HepG2 (cell line): Measurements from ENCODE around the gene USP7. TPM values are rescaled to one million over a fixed set of nuclear protein-coding genes. Genes with fewer than 3 reads are reported as not detected.

Source experiments
- CBFB ChIP-seq: sonication (generic); formaldehyde crosslinking; IDR thresholded peaks from 2 replicates; pipeline ENCODE4 v1.4.0; 2020; ENCODE audit warnings: missing genetic modification reagents
- CC2D1A ChIP-seq: sonication (generic); formaldehyde crosslinking; IDR thresholded peaks from 2 replicates; pipeline ENCODE4 v1.8.1; 2023; ENCODE audit warnings: mild to moderate bottlenecking, missing genetic modification reagents
- CEBPG ChIP-seq: IDR thresholded peaks from 2 replicates; pipeline ENCODE4 v1.6.1; 2016
- CREB1 ChIP-seq, 2 experiments: fragments of 450-650 bp in 1 of 2; IDR thresholded peaks; 2 replicates each; pipeline ENCODE4 v1.6.1; 2016 to 2017; ENCODE audit warnings: control low read depth in 1 of 2, mild to moderate bottlenecking in 1 of 2, missing compliant biosample characterization in 1 of 2, missing genetic modification characterization in 1 of 2
- DMAP1 ChIP-seq: IDR thresholded peaks from 2 replicates; pipeline ENCODE4 v1.6.1; 2016
- FOXO1 ChIP-seq: sonication (generic); formaldehyde crosslinking; IDR thresholded peaks from 2 replicates; pipeline ENCODE4 v1.4.0; 2020; ENCODE audit warnings: missing genetic modification reagents
- FOXP4 ChIP-seq: sonication (generic); formaldehyde crosslinking; IDR thresholded peaks from 2 replicates; pipeline ENCODE4 v1.4.0; 2020; ENCODE audit warnings: missing genetic modification reagents
- KDM5A ChIP-seq: fragments of 200-600 bp; sonication (generic); IDR thresholded peaks from 2 replicates; pipeline ENCODE4 v1.7.0; 2018; ENCODE audit warnings: antibody characterized with exemption, mild to moderate bottlenecking, low read length, borderline replicate concordance
- MEIS2 ChIP-seq: sonication (generic); formaldehyde crosslinking; IDR thresholded peaks from 2 replicates; pipeline ENCODE4 v1.9.0; 2021; ENCODE audit warnings: mild to moderate bottlenecking, missing genetic modification reagents
- PHF5A ChIP-seq: IDR thresholded peaks from one replicate; pipeline ENCODE4 v1.6.1; 2018; ENCODE audit warnings: low read depth, missing genetic modification reagents; ENCODE audit not compliant: unreplicated experiment
- RBM22 ChIP-seq: fragments of 200-400 bp; formaldehyde crosslinking; optimal IDR thresholded peaks from 2 replicates; pipeline ENCODE3; 2017; ENCODE audit warnings: mild to moderate bottlenecking, low read length, moderate library complexity
- RCOR2 ChIP-seq: IDR thresholded peaks from 2 replicates; pipeline ENCODE4 v1.6.1; 2016; ENCODE audit warnings: missing biosample characterization, missing genetic modification reagents
- SP2 ChIP-seq: sonication (generic); formaldehyde crosslinking; IDR thresholded peaks from 2 replicates; pipeline ENCODE4 v1.5.1; 2020; ENCODE audit warnings: mild to moderate bottlenecking, missing genetic modification reagents
- TERF1 ChIP-seq: sonication (generic); formaldehyde crosslinking; IDR thresholded peaks from 2 replicates; pipeline ENCODE4 v1.8.0; 2022; ENCODE audit warnings: mild to moderate bottlenecking, missing genetic modification reagents, moderate library complexity
- TFE3 ChIP-seq: IDR thresholded peaks from 2 replicates; pipeline ENCODE4 v1.6.1; 2016
- ZBTB38 ChIP-seq: sonication (generic); formaldehyde crosslinking; IDR thresholded peaks from 2 replicates; pipeline ENCODE4 v1.5.1; 2020; ENCODE audit warnings: mild to moderate bottlenecking, missing genetic modification reagents
- ZNF292 ChIP-seq: sonication (generic); formaldehyde crosslinking; IDR thresholded peaks from 2 replicates; pipeline ENCODE4 v1.8.1; 2022; ENCODE audit warnings: mild to moderate bottlenecking, low read depth, missing genetic modification reagents, borderline replicate concordance
- ZNF3 ChIP-seq: IDR thresholded peaks from 2 replicates; pipeline ENCODE4 v1.7.0; 2017; ENCODE audit warnings: inconsistent platforms
- ZNF441 ChIP-seq: sonication (generic); formaldehyde crosslinking; IDR thresholded peaks from 2 replicates; pipeline ENCODE4 v1.7.0; 2021; ENCODE audit warnings: missing genetic modification reagents, borderline replicate concordance
- ZNF749 ChIP-seq: sonication (generic); formaldehyde crosslinking; IDR thresholded peaks from 2 replicates; pipeline ENCODE4 v1.8.0; 2022; ENCODE audit warnings: mild to moderate bottlenecking, missing genetic modification reagents, moderate library complexity, borderline replicate concordance
- ZSCAN30 ChIP-seq: sonication (generic); formaldehyde crosslinking; IDR thresholded peaks from 2 replicates; pipeline ENCODE4 v1.5.0; 2020; ENCODE audit warnings: mild to moderate bottlenecking, missing genetic modification reagents
- polyA plus RNA-seq, 8 experiments: library from polyadenylated mRNA; depleted of rRNA in 3 of 8; stranded (reverse) in 7 of 8; unstranded in 1 of 8; fragments of >200 nt; fragmentation: Illumina TruSeq in 4 of 8; extraction: Trizol in 4 of 8; gene quantifications; 2 replicates each; pipeline versions ENCODE4 v1.2.1 to v1.2.3, GENCODE V29; 2011 to 2016; ENCODE audit warnings: low read depth in 4 of 8, missing spikeins in 1 of 8, mixed read lengths in 1 of 8; ENCODE audit not compliant: insufficient read depth in 1 of 8
- total RNA-seq, 5 experiments: library from RNA; depleted of rRNA; stranded (reverse); fragments of >200 nt; fragmentation: Illumina TruSeq; extraction: Trizol; gene quantifications; 2 replicates each; pipeline ENCODE4 v1.2.3, GENCODE V29; 2016; ENCODE audit warnings: low read depth in 1 of 5

Gene USP7
- total and polyA plus RNA-seq, 2 of the 13 experiments (the other 11 are each of a cell fraction or from before 2014, with no cell fraction given) = 52.5 to 173 TPM

- TF ChIP-seq TERF1 (CRISPR knock-in tag) = no peak
- no peak for TF ChIP-seq ZNF441 (CRISPR knock-in tag)
- 0 out of 2 replicates have a peak, but pooled peaks have one; percentile 28 for TF ChIP-seq ZSCAN30 (CRISPR knock-in tag)
- TF ChIP-seq TFE3 (CRISPR knock-in tag) = 0 out of 2 replicates have a peak, but pooled peaks have one; percentile 47
- TF ChIP-seq DMAP1 (CRISPR knock-in tag) = no peak
- 0 out of 2 replicates have a peak, but pooled peaks have one; percentile 12 for TF ChIP-seq FOXP4 (CRISPR knock-in tag)
- TF ChIP-seq RBM22 = no peak
- peak; percentile 51; the same call in 1 of the 2 replicates for TF ChIP-seq CREB1 (IDR thresholded peaks at IDR 0.05)
- TF ChIP-seq CREB1 (CRISPR knock-in tag; IDR thresholded peaks at IDR 0.05) = no peak
- peak; percentile 68 for TF ChIP-seq CEBPG (CRISPR knock-in tag)
- TF ChIP-seq ZNF292 (CRISPR knock-in tag) = no peak
- TF ChIP-seq FOXO1 (CRISPR knock-in tag) = peak; percentile 20; the same call in 1 of the 2 replicates
- TF ChIP-seq CC2D1A = no peak
- 0 out of 2 replicates have a peak, but pooled peaks have one; percentile 25 for TF ChIP-seq ZNF3 (CRISPR knock-in tag)
- no peak for TF ChIP-seq KDM5A
- TF ChIP-seq SP2 (CRISPR knock-in tag) = no peak
- TF ChIP-seq ZBTB38 (CRISPR knock-in tag) = 0 out of 2 replicates have a peak, but pooled peaks have one; percentile 11
- TF ChIP-seq ZNF749 (CRISPR knock-in tag) = 0 out of 2 replicates have a peak, but pooled peaks have one; percentile 2
- TF ChIP-seq CBFB (CRISPR knock-in tag) = no peak
- 0 out of 2 replicates have a peak, but pooled peaks have one; percentile 51 for TF ChIP-seq MEIS2 (CRISPR knock-in tag)
- TF ChIP-seq PHF5A (CRISPR knock-in tag) = no peak
- 0 out of 2 replicates have a peak, but pooled peaks have one; percentile 5 for TF ChIP-seq RCOR2 (CRISPR knock-in tag)
Measured at GRCh38 chr16:8872967-8873865, 90.5 kb downstream of the USP7 start (continued).
